GM21717 (cell line): ENCODE results near the gene ZNF593.

ENCODE experiments used
- ATAC-seq: cut with Tn5 transposase; IDR thresholded peaks from one replicate; pipeline ENCODE4 v1.9.1; 2021; ENCODE audit warnings: mild to moderate bottlenecking, moderate library complexity; ENCODE audit not compliant: unreplicated experiment

Gene ZNF593

DNA sequence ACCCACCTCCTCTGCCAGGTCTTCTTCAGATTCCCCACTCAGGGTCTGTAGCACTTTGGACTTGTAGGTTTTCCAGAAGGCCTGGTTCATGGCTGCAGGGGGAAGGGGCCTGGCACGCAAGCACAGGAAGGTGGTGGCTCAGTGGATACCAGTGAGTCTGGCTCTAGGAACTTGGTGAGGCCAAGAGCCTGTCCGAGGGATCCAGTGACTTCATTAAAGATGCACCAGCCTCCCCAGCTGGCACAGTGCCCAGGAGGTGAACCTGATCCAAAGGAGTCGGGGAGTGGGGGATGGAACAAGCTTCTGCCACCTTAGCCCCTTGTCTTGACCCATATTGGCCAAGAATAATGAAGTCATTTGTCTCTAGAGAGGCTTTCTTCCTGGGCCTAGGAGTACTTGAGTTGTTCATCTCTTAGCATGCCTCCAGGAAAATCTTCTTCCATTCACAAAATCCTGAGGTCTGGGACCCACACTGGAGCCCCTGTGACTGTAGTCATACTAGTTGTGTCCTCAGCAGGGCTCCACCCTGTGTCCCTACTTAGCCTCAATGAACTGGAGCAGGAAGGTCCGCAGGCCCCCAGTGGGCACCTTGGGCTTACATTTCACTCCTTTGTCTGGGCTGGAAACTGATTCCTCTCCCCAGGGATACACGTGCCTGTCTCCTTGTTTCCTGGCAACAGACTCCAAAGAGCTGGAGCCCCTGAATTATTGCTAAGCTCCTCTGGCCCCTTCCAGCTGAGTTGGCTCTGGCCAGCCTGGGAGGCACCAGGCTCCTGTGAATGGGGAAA is 1.1 kb upstream of the ZNF593 start, which contains the start of gene C1orf232:
TSS of gene C1orf232 (minus strand) at position 554 of the 788 bp plus-strand sequence. CDS start at position 90, 464 bp downstream.
- ATAC-seq, result no peak

DNA sequence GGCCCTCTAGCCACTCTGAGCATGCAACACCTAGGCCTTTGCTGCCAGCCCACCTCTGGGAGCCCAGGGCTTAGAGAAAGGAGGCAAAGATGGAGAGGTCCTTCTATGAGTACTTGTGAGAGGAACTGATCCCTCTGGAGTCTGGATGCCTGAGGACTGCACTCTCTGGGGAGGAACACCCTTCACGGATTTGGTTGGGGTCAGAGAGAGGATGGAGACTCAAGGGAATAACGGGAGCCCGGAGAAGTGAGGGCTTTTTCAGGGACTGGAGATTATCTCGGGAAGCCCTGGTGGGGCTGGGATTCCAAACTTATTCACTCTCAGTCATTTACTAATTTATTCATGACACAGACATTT is 532 bp upstream of the ZNF593 start:
- no peak for ATAC-seq

DNA sequence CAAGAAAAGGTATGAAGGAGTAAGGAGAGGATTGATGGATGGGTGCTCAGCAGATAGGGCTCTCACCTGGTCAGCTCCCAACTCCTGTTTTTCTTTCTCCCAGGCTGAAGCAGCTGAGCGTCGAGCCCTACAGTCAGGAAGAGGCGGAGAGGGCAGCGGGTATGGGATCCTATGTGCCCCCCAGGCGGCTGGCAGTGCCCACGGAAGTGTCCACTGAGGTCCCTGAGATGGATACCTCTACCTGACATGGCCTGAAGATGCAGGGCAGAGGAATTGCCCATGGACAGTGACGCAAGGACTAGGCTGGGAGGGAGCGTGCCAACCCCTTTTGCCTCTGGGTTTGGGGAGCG is 739 bp downstream of the ZNF593 start:
- ATAC-seq, result no peak

DNA sequence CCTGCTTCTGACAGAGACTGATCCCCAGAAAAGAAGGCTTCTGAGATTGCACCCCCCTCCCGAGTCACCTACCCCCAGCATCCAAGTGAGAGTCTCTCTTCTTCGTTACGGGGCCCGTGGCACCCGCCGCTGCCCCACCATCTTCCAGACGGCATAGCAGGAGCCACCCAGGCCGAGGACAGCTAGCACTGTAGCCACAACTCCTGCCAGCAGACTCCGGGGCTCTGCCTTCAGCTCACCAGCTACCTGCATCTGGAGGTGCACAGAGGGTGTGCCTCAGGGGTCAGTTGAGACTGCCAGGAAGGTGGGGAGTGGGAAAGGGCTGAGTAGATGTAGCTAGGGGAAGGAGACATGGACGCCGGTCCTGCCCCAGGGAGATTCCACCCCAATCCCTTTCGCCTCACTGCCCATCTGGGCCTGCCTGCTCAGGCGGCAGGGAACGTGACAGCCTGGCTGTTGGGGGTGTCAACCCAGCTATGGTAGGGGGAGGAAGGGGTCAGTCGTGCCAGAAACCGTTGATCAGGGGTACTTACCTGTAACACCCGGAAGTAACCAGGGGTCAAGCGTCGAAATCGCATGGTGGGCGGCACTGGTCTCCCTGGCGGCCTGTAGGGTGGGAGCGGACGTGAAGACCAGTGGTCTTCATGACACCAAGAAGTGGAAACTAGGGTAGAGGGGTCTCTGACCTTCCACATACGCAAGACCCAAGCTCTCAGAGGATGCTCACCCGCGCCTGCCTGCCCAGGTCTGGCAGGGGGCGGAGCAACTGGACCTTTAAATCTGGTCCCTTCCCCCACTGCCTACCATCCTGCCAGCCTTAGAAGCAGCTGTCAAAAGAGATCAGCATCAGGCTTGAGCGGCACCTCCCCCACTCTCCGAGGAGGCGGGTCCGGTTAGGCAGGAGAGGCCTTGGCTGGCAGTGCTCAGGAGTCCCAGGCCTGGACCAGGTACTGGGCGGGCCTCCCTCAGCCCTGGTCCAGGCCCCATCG is 1.7 kb downstream of the ZNF593 start, which contains the start of gene ZNF593OS:
TSS of gene ZNF593OS (minus strand) at position 749 of the 989 bp plus-strand sequence. CDS start at position 578, 171 bp downstream.
- ATAC-seq, result no peak

DNA sequence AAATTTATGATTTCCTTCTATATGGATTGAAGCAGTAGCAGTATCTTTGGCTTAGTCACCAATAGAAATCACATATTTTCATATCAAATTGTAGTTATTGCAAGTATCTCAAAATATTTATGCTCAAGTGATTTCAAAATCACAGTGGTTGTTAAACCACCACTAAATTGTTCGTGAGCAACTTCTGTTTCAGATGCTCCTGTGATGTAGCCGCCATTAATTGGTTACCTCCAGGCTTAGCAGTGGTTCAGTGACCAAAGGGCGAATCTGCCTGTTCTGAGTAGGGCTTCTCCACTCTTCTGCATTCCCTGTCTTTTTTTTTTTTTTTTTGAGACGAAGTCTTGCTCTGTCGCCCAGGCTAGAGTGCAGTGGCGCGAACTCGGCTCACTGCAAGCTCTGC is 5.6 kb downstream of the ZNF593 start:
- ATAC-seq, result no peak

DNA sequence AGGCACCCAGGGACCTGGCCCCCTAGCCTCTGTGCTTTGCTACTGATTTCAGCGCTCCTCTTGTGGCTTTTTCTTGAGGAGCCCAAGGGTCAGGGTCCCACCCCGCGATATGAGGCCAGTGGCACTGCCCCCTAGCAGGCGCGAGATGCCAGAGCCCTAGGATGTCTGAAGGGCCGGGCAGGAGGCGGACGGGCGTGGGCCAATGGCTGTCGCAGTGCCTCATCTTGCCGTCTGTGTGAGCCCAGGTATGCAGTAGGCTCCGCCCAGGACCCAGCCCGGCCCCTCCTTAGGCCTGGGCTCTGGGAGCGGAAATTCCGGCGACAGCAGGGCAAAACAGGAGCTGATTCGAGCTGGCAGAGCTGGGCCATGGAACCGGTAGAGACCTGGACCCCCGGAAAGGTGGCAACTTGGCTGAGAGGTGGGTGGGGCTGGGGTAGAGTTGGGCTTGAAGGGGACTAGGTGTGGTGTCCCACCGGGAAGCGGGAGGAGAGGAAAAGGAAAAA is 7.5 kb downstream of the ZNF593 start, which contains the start of gene CNKSR1:
TSS of gene CNKSR1 (plus strand) at position 310 of the 503 bp plus-strand sequence. CDS start at position 367, 57 bp downstream.
- ATAC-seq, result no peak

DNA sequence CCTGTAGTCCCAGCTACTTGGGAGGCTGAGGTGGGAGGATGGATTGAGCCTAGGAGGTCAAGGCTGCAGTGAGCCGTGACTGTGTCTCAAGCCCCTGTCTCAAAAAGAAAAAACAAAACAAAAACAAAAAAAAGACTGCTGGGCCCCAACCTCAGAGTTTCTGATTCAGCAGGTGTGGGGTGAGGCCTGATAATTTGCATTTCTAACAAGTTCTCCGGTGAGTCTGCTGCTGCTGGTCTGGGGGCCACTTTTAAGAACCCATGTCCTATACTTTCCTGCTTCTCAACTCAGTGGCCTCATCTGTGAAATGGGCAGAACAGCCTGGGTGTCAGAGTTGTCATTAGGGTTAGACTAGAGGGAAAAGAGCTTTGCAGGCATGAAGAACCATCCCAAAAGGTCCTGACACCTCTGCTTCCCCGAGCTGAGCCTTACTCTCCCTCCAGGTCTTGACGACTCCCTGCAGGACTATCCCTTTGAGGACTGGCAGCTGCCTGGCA is 10.3 kb downstream of the ZNF593 start:
- no peak for ATAC-seq

DNA sequence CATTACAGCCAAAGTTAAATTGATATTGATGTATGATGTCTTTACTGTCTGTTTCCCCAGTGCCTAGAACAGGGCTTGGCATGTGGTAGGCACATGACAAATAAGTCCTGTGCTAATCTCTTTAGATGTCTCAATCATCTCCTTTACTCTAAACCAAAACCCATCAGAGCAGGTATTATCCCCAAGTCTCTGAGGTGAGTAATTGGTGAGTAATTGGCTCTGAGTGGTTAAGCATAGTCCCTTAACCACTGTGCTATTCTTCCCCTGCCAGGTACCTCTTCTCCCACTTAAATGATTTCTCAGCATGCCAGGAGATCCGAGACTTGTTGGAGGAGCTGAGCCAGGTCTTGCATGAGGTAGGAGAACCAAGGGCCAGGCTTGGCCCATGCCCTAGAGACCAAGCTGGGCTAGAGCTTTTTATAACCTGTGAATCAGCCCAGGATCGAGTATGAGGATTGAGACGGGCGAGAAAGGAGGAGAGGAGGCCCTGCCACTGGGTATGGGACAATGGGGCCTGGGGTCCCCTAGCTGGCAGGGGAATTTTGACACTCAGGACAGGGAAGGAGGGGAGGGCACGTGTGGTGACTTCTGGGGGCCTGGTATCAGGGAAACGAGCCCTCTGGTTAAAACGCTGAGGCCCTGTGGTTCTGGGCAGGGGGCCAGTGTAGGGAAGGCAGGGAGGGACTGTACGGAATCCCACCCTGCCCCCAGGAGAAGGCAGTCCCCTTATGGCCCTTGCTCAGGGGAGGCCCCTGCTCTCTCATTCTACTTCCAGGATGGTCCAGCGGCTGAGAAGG is 12.1 kb downstream of the ZNF593 start:
- no peak for ATAC-seq

DNA sequence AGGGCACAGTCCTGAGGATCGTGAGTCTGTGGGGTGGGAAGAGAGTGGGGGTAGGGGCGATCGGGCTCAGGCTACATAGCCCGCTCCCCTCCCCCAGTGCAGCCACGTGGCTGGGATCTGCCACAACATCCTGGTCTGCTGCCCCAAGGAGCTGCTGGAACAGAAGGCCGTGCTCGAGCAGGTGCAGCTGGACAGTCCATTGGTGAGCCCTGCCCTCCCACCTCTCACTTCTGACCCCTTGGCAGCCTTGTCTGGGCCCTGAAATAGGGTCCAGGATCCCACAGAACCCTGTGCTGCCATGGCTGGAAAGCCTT is 12.6 kb downstream of the ZNF593 start:
- ATAC-seq, result no peak

DNA sequence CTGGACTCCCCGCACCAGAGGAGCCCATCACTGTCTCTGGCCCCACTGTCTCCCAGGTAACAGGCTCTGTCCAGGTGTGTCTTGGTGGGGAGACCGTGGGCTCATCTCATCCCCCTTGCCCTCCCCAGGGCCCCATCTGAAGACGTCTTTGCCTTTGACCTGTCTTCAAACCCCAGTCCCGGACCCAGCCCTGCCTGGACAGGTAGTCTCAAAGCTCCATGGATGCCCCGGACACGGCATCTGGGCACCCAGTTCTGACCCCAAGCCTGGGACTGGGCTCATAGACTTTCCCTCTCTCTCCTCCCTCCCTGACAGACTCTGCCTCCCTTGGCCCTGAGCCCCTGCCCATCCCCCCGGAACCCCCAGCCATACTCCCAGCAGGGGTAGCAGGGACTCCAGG is 14.4 kb downstream of the ZNF593 start:
- no peak for ATAC-seq

DNA sequence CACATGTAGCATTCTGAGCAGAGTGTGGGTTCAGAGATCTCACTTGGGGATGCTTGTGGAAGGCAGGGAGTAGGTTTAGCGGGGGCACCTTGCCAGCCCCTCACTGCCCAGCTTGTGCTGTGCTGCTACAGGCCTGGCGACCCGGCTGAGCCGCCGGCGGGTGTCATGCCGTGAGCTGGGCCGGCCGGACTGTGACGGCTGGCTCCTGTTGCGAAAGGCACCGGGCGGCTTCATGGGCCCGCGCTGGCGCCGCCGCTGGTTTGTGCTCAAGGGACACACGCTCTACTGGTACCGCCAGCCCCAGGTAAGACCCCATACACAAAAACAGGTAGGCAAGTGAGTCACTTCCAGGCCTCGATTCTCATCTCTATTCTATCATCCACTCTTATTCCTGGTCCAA is 15.2 kb downstream of the ZNF593 start:
- ATAC-seq, result no peak

DNA sequence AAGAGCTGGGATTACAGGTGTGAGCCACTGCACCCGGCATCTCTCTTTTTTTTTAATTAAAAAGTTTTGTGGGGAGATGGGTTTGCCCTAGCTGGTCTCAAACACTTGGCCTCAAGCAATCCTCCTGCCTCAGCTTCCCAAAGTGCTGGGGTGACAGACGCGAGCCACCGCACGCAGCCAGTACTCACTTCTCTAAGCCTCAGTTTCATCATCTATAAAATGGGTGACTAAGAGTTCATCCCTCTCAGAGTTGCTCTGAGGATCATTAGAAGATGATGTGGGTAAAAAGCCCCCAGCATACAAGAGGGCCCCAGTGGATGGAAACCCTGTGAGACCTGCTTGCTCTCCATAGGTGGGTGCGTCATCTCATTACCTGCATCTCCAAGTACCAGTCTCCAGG is 18.2 kb downstream of the ZNF593 start:
- ATAC-seq, result no peak

DNA sequence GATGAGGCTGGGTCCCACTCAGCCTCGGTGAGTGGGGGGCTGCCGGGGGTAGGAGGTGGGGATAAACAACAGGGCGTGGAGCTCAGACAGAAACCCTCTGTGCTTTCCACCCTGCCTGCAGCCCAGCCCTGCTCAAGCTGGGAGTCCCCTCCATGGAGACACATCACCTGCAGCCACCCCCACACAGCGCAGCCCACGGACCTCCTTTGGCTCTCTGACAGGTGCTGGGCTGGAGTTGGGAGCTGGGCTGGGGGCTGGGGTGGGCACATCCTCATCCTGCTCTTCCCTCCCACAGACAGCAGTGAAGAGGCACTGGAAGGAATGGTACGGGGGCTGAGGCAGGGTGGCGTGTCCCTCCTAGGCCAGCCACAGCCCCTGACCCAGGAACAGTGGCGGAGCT is 18.8 kb downstream of the ZNF593 start:
- no peak for ATAC-seq

DNA sequence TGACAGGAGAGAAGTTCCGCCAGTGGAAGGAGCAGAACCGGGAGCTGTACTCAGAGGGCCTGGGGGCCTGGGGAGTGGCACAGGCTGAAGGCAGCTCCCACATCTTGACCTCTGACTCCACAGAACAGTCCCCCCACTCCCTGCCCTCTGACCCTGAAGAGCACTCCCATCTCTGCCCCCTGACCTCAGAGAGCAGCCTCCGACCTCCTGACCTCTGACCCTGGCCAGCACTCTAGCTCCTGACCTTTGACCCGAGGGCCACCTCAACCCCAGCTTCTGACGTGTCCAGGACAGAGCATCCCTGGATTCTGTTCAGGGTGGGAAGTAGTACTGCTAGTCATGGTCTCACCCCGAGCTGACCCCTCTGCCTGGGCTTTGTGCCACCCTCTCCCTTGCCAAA is 19.6 kb downstream of the ZNF593 start:
- ATAC-seq, result no peak

DNA sequence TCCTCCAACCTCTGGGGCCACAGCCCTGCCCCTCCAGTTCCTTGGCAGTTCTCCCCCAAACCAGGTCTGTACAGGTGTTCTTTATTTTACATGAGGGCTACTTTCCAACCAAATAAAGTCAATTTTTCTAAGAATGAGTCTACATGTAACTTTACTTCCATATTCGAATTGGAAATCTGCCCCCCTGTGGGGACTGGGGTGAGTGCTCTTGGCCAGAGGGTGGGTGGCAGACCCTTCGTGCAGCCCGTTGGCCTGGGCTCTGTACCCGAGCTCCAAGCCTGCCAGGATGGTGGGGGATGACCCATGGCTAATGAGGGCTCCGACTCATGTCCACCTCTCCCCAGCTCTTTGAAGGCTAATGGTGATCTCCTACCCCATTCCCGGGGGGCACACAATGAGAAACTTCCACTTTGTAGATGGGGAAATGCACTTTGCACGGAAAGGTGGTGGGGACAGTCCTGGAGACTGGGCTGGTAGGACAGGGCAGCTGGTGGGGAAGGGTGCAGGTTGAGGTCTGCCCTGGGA is 20.1 kb downstream of the ZNF593 start:
- ATAC-seq, result no peak

DNA sequence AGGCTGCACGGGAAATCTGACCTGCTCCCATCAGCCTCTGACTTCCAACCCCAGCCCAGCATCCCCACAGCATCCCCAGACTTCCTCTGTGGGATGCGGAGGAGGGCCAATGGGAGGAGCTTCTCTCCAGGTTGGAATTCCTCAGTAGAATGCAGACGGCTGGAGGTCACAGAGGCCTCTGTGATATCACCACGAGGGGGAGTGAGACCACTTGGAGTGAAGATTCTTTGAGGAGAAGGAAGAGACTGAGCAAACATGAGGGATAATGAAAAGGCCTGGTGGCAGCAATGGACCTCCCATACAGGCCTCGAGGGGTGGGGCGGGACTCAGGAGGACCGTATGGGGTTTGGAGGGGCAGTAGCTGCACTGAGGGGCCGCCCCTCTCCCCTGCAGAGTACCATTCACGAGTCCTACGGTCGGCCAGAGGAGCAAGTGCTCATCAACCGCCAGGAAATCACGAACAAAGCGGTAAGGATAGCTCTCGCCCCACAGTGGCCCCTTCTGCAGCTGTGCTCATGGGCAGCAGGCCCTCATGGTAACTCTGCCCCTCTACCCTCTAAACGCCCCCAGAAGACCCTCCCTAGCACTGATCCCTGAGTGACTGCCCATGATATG is 20.8 kb downstream of the ZNF593 start, which contains the start of gene CATSPER4:
TSS of gene CATSPER4 (plus strand) at position 230 of the 615 bp plus-strand sequence. CDS start at position 256, 26 bp downstream.
- ATAC-seq, result no peak

DNA sequence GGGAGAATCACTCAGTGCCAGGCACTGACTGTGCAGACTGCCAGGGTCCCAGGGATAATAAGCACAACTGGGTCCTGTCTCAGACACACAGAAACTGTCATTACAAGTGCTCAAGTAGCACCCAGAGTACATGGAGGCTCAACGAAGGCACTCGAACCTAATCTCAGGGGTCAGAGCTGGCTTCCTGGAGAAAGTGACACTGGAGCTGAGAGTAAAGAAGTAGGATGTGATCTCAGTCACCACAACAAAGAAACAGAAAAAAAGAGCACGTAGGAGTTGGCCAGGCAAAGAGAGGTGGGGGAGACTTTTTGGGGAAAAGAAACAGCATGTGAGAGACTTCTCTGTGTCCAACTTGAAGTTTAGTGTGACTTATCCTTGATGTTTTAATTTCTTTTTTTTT is 22.0 kb downstream of the ZNF593 start:
- no peak for ATAC-seq

DNA sequence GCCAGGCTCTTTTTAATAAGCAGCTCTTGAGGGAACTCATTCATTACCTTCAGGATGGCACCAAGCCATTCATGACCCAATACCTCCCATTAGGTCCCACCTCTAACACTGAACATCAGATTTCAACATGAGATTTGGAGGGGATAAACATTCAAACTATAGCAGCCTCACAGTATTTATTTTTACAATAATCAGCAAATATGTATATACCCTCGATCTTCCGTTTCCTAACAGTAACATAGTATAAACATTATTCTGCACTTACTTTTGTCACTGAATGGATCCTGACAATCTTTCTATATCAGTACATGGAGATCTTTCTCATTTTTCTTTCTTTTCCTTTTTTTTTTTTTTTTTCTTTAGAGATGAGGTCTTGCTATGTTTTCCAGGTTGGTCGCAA is 26.1 kb downstream of the ZNF593 start:
- ATAC-seq, result no peak

DNA sequence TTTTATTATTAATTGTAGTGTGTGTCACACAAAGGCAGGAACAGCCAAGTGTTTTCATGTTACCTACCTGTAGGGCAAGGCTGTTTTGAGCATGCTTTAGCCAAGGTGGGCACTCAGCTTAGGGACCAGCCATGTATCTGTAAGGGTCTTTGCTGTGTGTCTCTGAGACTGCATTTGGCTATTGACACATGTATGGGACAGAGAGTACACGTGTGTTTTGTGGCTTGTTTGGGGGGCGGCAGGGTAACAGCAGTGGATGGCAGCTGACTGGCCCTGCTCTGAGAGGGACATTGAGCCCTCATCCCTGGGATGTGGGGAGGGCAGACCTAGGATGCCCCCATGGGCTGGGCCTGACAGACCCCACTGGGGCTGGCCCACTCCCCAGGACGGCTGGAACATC is 27.6 kb downstream of the ZNF593 start:
- no peak for ATAC-seq

DNA sequence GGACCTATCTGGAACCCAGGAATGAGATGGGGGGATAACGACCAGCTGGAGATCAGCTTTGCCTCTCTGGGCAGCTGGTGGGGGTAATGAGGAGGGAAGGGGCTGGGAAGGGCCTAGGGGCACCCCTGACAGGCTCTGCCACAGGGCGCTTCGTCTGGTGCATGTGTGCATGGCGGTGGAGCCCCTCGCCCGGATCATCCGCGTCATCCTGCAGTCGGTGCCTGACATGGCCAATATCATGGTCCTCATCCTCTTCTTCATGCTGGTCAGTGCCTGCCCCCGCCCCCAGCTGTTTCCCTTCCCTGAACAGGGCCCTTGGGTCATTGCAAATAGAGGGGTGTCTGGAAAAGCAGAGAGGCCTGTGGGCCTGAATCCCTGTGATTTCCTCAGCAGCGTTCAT is 28.1 kb downstream of the ZNF593 start:
- ATAC-seq, result no peak
